ENCODE data around the gene FABP3.

GRCh38 chr1:31377364-31377863, 4.5 kb upstream of the FABP3 start:
- TF ChIP-seq CTCF (conservative IDR thresholded peaks at IDR 0.05; ENCODE audit: low read depth, low read length) = no peak
- no peak for TF ChIP-seq CHD1 (IDR thresholded peaks at IDR 0.05; ENCODE audit: low read depth, low read length)
- no peak for TF ChIP-seq POLR2A (IDR thresholded peaks at IDR 0.05; ENCODE audit: low read depth, low read length)
- no peak for TF ChIP-seq ELK1 (IDR thresholded peaks at IDR 0.05; ENCODE audit: borderline replicate concordance, low read depth, low read length)
- no peak for TF ChIP-seq RFX5 (IDR thresholded peaks at IDR 0.05; ENCODE audit: low read depth, low read length)
- TF ChIP-seq RAD21 (IDR thresholded peaks at IDR 0.05; ENCODE audit: low read length) = no peak
- no peak for TF ChIP-seq FOS (IDR thresholded peaks at IDR 0.05; ENCODE audit: low read depth, low read length)

Measured in IMR-90 (cell line).